22Rv1 (cell line): ENCODE data around the gene THOP1.
A peak's percentile ranks its signal among the peaks of the same experiment; 100 is the strongest.

ENCODE experiments used
- H3K27ac ChIP-seq: fragments of 450-650 bp; 2 replicates; pipeline ENCODE4 v1.5.1; 2017
- CTCF ChIP-seq: fragments of 450-650 bp; IDR thresholded peaks from 2 replicates; pipeline ENCODE4 v1.5.1; 2017; ENCODE audit warnings: mild to moderate bottlenecking
- ZFX ChIP-seq: fragments of 450-650 bp; IDR thresholded peaks from 2 replicates; pipeline ENCODE4 v1.6.1; 2017; ENCODE audit warnings: antibody characterized with exemption, borderline replicate concordance

The THOP1 gene

GRCh38 chr19:2811735-2812413, 26.6 kb downstream of the THOP1 start:
- no peak for TF ChIP-seq CTCF

GRCh38 chr19:2812414-2813234, 27.3 kb downstream of the THOP1 start:
- H3K27ac ChIP-seq: no peak overlapping the region
- TF ChIP-seq CTCF: no peak
- TF ChIP-seq ZFX: no peak

More at GRCh38 chr19:2811735-2812413, 26.6 kb downstream of the THOP1 start:
- H3K27ac ChIP-seq: no peak overlapping the region

DNA sequence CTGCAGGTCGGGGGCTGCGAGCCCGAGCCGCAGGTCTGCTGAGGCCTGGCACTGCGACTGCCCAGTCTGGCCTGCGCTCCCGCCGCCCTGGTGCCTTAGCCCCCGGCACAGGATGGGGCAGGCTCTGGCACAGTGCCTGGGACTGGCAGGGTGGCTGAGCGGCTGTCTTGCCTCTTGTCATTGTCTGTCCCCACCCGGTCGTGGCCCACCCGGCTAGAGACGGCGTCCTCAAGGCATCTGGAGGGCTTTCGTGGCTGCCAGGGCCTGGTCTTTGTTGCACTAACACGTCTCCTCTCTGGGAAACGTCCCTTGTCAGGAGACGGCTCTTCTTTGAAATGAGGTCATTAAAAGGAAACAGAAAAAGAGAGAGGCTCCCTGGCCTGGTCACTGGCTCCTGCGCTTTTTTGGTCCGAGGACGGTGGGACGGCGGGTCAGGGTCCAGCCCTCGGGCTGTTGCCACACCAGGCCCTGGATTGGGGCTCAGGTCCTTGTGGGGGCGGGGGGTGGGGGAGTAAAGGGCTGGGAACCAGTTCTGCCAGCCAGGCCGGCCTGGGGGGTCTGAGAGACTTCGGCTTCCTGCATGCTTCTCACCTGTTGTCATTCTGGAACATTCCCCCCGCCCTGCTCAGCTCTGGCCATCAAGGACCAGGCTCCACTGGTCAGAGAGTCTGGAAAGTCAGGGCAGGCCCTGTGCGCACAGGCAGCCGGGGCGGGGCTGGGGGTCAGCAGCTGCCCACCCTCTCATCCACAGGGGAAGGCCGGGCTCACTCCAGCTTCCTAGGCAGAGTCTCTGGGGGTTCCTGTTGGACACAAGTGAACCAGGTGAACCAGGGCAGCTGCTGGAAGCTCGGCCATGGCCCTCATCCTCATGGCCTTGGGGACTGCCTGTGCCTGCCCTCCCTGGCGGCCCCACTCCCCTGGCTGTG, 28.2 kb downstream of the THOP1 start:
- TF ChIP-seq ZFX: no peak
- H3K27ac ChIP-seq: no peak overlapping the region

GRCh38 chr19:2814426-2814825, 29.1 kb downstream of the THOP1 start:
- H3K27ac ChIP-seq: no peak overlapping the region
- TF ChIP-seq CTCF (no peak), ZFX (no peak)

DNA sequence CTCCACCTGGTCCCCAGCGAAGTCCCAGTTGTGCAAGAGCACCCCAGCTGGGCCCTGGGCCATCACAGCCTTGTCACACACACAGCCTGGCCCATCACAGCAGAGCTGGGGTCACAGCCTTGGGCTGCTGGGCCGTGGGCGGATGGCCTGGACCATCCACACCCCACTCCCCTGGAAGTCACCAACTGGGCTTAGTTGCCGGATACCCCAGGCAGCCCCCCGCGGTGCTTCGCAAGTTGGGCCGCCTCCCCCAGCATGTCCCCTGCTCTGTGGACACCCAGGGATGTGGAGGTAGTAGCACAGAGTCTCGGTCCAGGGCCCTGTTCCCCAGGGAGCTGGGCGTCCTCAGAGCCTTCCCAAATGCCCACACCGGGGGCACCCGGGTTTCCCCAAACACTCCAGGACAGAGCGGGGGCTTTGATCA, 29.9 kb downstream of the THOP1 start:
- TF ChIP-seq CTCF: no peak
- no peak overlapping the region for H3K27ac ChIP-seq

GRCh38 chr19:2815923-2816322, 30.6 kb downstream of the THOP1 start:
- H3K27ac ChIP-seq: peak overlapping the region; percentile 10; the same call in 1 of the 2 replicates
- TF ChIP-seq ZFX (no peak), CTCF (no peak)

DNA sequence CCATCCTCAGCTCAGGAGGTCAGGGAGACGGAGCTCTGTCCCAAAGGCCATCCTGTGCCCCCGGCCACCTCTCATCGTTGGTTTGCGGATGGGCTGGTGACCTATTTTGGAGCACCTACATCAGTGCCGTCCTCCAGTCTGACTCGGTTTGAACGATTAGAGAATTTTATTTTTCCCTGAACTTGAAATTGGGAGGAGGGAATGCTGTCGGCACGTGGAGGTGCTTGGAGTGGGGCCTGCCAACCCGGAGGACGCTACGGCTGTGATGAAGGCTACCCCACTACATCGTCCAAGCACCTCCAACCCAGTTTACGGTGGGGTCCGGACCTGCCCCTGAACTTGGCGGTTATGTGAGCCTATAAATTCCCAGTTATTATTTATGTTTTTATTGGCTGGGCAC, 31.3 kb downstream of the THOP1 start:
- peak overlapping the region; percentile 10; the same call in 1 of the 2 replicates for H3K27ac ChIP-seq
- no peak for TF ChIP-seq ZFX
- TF ChIP-seq CTCF: no peak

- 0 out of 2 replicates have a peak overlapping the region, but pooled peaks have one; percentile 10 for H3K27ac ChIP-seq
Measured at GRCh38 chr19:2817237-2817829, 32.0 kb downstream of the THOP1 start.
